Measurements from ENCODE around the gene ATP6V1B1.

Gene ATP6V1B1

GRCh38 chr2:70946832-70947442 is 11.2 kb downstream of the ATP6V1B1 start:
- H3K27ac ChIP-seq: no peak overlapping the region
- DNase-seq (ENCODE audit: low spot score): peak; percentile 38
- TF ChIP-seq, protein P1, sequence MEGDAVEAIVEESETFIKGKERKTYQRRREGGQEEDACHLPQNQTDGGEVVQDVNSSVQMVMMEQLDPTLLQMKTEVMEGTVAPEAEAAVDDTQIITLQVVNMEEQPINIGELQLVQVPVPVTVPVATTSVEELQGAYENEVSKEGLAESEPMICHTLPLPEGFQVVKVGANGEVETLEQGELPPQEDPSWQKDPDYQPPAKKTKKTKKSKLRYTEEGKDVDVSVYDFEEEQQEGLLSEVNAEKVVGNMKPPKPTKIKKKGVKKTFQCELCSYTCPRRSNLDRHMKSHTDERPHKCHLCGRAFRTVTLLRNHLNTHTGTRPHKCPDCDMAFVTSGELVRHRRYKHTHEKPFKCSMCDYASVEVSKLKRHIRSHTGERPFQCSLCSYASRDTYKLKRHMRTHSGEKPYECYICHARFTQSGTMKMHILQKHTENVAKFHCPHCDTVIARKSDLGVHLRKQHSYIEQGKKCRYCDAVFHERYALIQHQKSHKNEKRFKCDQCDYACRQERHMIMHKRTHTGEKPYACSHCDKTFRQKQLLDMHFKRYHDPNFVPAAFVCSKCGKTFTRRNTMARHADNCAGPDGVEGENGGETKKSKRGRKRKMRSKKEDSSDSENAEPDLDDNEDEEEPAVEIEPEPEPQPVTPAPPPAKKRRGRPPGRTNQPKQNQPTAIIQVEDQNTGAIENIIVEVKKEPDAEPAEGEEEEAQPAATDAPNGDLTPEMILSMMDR (IDR thresholded peaks at IDR 0.05): no peak
- no peak overlapping the region for H3K4me3 ChIP-seq

DNA sequence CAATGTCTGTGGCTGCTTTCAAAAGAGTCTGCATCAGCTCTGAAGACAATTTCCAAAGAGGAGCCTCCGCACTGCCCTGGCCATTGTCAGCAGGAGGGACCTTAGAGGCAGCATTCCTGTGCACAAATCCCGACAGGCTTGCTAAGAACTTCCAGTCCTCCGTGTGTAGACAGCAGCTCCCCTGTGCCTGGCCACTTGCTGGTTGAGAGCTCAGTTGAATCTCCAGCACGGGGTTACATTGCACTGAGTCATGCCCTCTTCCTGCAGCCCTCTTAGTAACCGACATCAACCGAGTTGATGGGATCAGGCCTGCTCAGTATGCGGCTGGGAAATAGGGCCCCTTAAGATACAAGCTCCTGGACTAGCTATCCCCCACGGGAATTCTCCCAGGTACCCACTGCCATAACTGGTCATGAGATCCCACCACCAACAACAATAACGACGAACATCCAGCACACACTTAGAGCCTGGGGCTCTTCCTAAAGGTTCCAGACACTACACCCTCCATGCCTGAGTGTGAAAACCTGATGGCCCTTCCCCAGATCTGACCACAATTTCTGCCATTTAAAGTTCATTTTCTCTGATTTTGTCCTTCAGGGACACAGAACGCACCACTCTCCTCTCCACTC is 12.0 kb downstream of the ATP6V1B1 start:
- Histone ChIP-seq H3K27ac (no peak overlapping the region), H3K4me3 (peak overlapping the region; percentile 61)
- peak; percentile 56 for DNase-seq (ENCODE audit: low spot score)
- TF ChIP-seq, protein P1 (IDR thresholded peaks at IDR 0.05): no peak

DNA sequence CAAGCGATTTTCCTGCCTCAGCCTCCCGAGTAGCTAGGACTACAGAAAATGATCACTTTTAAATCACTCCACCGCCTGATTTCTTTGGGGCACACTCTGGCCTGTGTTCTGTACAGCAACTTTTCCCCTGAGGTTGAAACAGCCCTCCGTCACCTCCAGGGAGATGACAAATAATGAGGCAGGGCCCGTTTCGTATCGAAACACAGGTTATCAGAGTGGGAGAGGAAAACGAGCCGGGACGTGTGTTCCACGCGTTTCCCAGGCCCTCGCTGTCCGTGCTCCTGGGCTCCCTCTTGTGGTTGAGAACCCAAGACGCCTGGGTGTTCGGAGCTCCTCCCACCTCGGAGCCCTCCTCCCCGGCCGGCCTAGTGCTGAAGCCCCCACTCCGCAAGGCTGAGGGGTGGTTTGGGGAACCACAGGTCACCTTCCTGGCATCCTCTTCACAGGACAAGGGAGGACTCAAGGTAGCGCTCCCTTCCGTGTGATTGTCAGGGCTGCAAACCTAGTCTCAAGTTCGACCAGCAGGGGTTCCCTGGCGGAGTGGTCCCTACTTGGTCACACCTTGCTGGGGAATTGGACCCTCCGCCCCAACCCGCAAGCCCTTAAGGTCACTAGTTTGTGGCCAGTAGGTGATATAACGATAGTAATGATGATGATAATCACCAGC is 12.8 kb downstream of the ATP6V1B1 start:
- peak overlapping the region; percentile 61 for H3K4me3 ChIP-seq
- TF ChIP-seq, protein P1 (IDR thresholded peaks at IDR 0.05): peak; percentile 80
- no peak overlapping the region for H3K27ac ChIP-seq
- DNase-seq (ENCODE audit: low spot score): peak; percentile 86

- no peak for DNase-seq (ENCODE audit: low spot score)
- TF ChIP-seq, protein P1 (IDR thresholded peaks at IDR 0.05): no peak
- no peak overlapping the region for H3K27ac ChIP-seq
- no peak overlapping the region for H3K4me3 ChIP-seq
Measured at GRCh38 chr2:70949086-70949485, 13.4 kb downstream of the ATP6V1B1 start.

DNA sequence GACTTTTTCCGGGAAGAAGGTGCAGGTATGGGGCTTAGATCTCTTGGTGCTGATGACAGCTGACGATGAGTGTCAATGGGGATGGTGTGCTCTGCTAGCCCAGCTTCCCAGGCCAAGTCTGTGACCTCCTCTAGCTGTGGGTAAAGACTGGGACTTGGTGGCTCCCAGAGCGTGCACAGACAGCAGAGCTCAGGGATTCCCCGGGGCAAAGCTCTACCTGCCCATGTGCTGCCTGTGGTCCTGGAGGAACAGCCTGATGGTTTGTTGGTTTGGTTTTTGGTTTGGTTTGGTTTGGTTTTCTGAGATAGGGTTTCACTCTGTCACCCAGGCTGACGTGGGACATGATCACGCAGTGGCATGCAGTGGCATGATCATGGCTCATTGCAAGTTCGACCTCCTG is 19.2 kb downstream of the ATP6V1B1 start:
- Histone ChIP-seq H3K27ac (no peak overlapping the region), H3K4me3 (no peak overlapping the region)
- TF ChIP-seq, protein P1 (IDR thresholded peaks at IDR 0.05): no peak
- peak; percentile 45 for DNase-seq (ENCODE audit: low spot score)

GRCh38 chr2:70956141-70956540 is 20.4 kb downstream of the ATP6V1B1 start:
- Histone ChIP-seq H3K4me3 (no peak overlapping the region), H3K27ac (no peak overlapping the region)
- DNase-seq (ENCODE audit: low spot score): no peak
- TF ChIP-seq, protein P1 (IDR thresholded peaks at IDR 0.05): no peak
